ENCODE measurements around the gene COQ2. TPM values are rescaled to one million over a fixed set of nuclear protein-coding genes. Genes with fewer than 3 reads are reported as not detected.
"Not testable (repeated sequence)": the region's sequence is repeated elsewhere in the genome, so short reads cannot be mapped to it uniquely, and the experiment has no call there.

COQ2 gene
- total and polyA plus RNA-seq, 8 donors: 1.8 to 10.1 (median 8.0) TPM

DNA sequence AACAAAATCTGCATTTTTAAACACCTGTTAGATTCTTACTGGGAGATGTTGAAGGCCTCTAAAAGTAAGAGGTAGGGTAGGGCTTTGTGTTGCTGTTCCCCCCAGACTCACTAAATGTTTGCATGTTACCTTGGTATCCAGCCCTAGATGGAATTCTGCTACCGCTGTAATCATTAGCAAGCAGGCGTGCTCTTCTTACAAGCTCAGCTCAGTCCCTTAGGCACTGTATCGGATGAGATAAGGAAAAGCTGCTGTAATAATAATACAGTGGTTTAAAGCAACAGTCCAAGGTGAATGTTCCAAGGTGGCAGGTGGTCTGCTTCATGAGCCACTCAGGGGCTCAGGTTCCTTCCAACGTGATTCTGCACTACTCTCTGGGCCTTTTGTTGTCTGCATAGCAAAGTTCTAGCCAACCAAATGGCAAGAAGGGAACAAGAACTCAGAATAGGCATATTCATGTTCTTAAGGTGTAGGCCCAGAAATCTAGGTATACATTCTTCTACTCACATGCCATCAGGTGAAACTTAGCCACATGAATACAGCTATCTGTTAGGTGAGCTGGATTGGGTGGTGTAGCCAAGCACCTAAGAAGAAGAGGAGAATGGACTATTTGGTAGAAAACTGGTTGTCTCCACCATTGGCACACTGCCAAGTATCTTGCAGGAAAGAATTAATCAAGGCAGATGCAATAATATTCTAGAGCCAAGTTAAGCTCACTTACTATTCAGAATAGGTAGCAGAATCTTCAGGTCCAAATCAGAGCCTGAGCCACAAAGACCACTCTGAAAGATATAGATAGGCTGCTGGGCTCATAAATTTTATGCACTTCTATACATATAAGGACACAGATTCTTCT is 46.0 kb downstream of the COQ2 start:
- DNase-seq: peak in 1 of 2 donors; percentile 54
- no peak overlapping the region for H3K27ac ChIP-seq
- peaks cover 0 to 5% (median 0%) of the 10 kb centered on the region in 4 donors for H3K4me1 ChIP-seq
- TF ChIP-seq CTCF (IDR thresholded peaks at IDR 0.05) (no peak), EP300 (IDR thresholded peaks at IDR 0.05) (no peak), POLR2A (IDR thresholded peaks at IDR 0.05) (no peak), POLR2AphosphoS5 (IDR thresholded peaks at IDR 0.05) (no peak)
- no peaks in the 10 kb centered on the region for H3K9me3 ChIP-seq
- intact Hi-C loops (cut with DNase I; ENCODE audit: low total_unique reads): no loop called here
- H3K36me3 ChIP-seq: no peaks in the 10 kb centered on the region
- WGBS, 5 donors: 47 to 62% (median 56%) methylated on average over 4 of the region's 4 CpGs
- H3K4me3 ChIP-seq: no peak overlapping the region
- no peaks in the 10 kb centered on the region for H3K27me3 ChIP-seq

- no peak overlapping the region for H3K4me3 ChIP-seq
- H3K36me3 ChIP-seq: no peaks in the 10 kb centered on the region
- 66 to 91% (median 88%) methylated on average over 2 of the region's 2 CpGs for WGBS, 5 donors
- H3K4me1 ChIP-seq: peaks cover 0 to 5% (median 0%) of the 10 kb centered on the region in 4 donors
- no peak for DNase-seq
- intact Hi-C loops (cut with DNase I; ENCODE audit: low total_unique reads): no loop called here
- H3K9me3 ChIP-seq: no peaks in the 10 kb centered on the region
- H3K27me3 ChIP-seq: no peaks in the 10 kb centered on the region
- TF ChIP-seq CTCF (IDR thresholded peaks at IDR 0.05) (no peak), POLR2A (IDR thresholded peaks at IDR 0.05) (no peak), EP300 (IDR thresholded peaks at IDR 0.05) (no peak), POLR2AphosphoS5 (IDR thresholded peaks at IDR 0.05) (no peak)
- H3K27ac ChIP-seq: no peak overlapping the region
These were observed 47.0 kb downstream of the COQ2 start for GRCh38 chr4:83237591-83237990.

GRCh38 chr4:83235645-83236133 is 48.9 kb downstream of the COQ2 start:
- H3K4me3 ChIP-seq; intact Hi-C loops (cut with DNase I; ENCODE audit: low total_unique reads): not testable (repeated sequence)
- 69 to 88% (median 85%) methylated on average over 3 of the region's 3 CpGs for WGBS, 5 donors

DNA sequence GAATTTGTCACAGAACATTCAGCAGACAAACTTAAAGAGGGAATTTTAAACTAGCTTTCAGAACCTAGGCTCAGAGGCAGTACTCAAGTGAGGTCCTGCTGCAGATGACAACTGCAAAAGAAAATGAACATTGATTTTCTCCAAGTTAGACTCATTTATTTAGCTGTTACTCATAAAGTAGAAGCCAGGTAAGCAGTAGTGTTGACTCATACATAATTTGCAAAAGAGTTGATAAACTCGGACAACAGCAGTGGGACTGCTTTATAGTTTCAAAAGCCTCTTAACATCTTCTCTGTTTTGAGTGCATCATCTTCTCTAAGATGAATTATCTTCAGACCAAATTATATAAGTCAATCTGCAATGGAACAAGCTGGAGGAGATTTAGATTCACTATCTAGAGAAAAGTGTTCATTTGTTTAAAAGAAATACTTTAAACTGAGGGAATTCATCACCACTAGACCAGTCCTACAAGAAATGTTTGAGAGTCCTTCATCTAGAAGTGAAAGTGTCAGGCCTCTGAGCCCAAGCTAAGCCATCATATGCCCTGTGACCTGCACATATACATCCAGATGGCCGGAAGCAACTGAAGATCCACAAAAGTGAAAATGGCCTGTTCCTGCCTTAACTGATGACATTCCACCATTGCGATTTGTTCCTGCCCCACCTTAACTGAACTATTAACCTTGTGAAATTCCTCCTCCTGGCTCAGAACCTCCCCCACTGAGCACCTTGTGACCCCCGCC is 49.5 kb downstream of the COQ2 start:
- H3K36me3 ChIP-seq: no peaks in the 10 kb centered on the region
- H3K27me3 ChIP-seq: no peaks in the 10 kb centered on the region
- intact Hi-C loops (cut with DNase I; ENCODE audit: low total_unique reads): no loop called here
- no peak for DNase-seq
- no peak overlapping the region for H3K4me3 ChIP-seq
- H3K27ac ChIP-seq: no peak overlapping the region
- no peak for TF ChIP-seq POLR2A (IDR thresholded peaks at IDR 0.05)
- TF ChIP-seq POLR2AphosphoS5 (IDR thresholded peaks at IDR 0.05): no peak
- no peak for TF ChIP-seq EP300 (IDR thresholded peaks at IDR 0.05)
- no peak for TF ChIP-seq CTCF (IDR thresholded peaks at IDR 0.05)
- H3K9me3 ChIP-seq: no peaks in the 10 kb centered on the region
- peaks cover 0 to 9% (median 0%) of the 10 kb centered on the region in 4 donors for H3K4me1 ChIP-seq
- 75 to 90% (median 80%) methylated on average over 4 of the region's 4 CpGs for WGBS, 5 donors

More at GRCh38 chr4:83235645-83236133, 48.9 kb downstream of the COQ2 start:
- H3K4me1 ChIP-seq, DNase-seq, H3K27ac ChIP-seq, H3K27me3 ChIP-seq, H3K36me3 ChIP-seq, H3K9me3 ChIP-seq: not testable (repeated sequence)

DNA sequence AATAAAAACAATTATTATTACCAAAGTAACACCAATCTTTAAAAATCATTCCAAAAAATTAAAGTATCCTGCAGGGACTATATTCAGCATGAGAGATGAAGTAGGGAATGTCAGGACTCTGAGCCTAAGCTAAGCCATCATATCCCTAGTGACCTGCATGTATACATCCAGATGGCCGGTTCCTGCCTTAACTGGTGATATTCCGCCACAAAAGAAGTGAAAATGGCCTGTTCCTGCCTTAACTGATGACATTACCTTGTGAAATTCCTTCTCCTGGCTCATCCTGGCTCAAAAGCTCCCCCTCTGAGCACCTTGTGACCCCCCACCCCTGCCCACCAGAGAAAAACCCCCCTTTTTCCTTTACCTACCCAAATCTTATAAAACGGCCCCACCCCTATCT is 50.2 kb downstream of the COQ2 start:
- DNase-seq; H3K27me3 ChIP-seq; H3K9me3 ChIP-seq; H3K27ac ChIP-seq; H3K36me3 ChIP-seq; H3K4me3 ChIP-seq; intact Hi-C loops (cut with DNase I; ENCODE audit: low total_unique reads); H3K4me1 ChIP-seq: not testable (repeated sequence)
- 84 to 97% (median 87%) methylated on average over 3 of the region's 3 CpGs for WGBS, 5 donors

All from stomach (tissue), 9 donors.